ENCODE results near the gene PLAU. TPM values are rescaled to one million over a fixed set of nuclear protein-coding genes. Genes with fewer than 3 reads are reported as not detected.

The PLAU gene
- total and polyA plus RNA-seq, 2 experiments from 2014 or later, result 13.3 to 17.5 TPM

GRCh38 chr10:73867871-73868631 lies 42.9 kb upstream of the PLAU start:
- Histone ChIP-seq H3K4me2 (peak overlapping the region; percentile 57; the same call in 1 of the 2 replicates), H3K36me3 (ENCODE audit: insufficient read depth) (no peaks in the 10 kb centered on the region), H2AFZ (no peak overlapping the region), H3K9me2 (ENCODE audit: insufficient read depth) (no peaks in the 10 kb centered on the region), H4K20me1 (replicated peaks; ENCODE audit: insufficient read depth) (peaks cover 31% of the 10 kb centered on the region; the same call in 1 of the 2 replicates), H3K27me3 (ENCODE audit: insufficient read depth) (no peaks in the 10 kb centered on the region), H3K79me2 (replicated peaks; ENCODE audit: insufficient read depth) (peaks cover 77% of the 10 kb centered on the region), H3K27ac (ENCODE audit: low read depth) (peak overlapping the region; percentile 89), H3K4me1 (ENCODE audit: insufficient read depth) (peaks cover 15% of the 10 kb centered on the region; the same call in 1 of the 2 replicates), H3F3A (replicated peaks; ENCODE audit: low read depth) (peaks cover 17% of the 10 kb centered on the region; the same call in 1 of the 2 replicates), H3K4me3 (no peak overlapping the region)
- ATAC-seq (no peak), DNase-seq (ENCODE audit: low spot score) (no peak)
- Mint-ChIP-seq H3K4me3 (no peak overlapping the region; the same call in 2 of the 3 replicates), H3K36me3 (ENCODE audit: low read depth) (peaks cover 57% of the 10 kb centered on the region), H3K4me1 (peaks cover 43% of the 10 kb centered on the region), H3K9me3 (no peaks in the 10 kb centered on the region), H3K27ac (no peak overlapping the region), H3K27me3 (ENCODE audit: insufficient read depth, low read depth, poor library complexity) (peaks cover 14% of the 10 kb centered on the region)
- TF ChIP-seq ZNF331 (CRISPR knock-in tag; IDR thresholded peaks at IDR 0.05; ENCODE audit: low read depth) (no peak), CTCF (conservative IDR thresholded peaks at IDR 0.05; ENCODE audit: low read depth in 2 of 2) (no peak), CREB1 (CRISPR knock-in tag; IDR thresholded peaks at IDR 0.05; ENCODE audit: low read depth) (no peak), POLR2AphosphoS5 (IDR thresholded peaks at IDR 0.05; ENCODE audit: low read depth) (no peak), ETS1 (IDR thresholded peaks at IDR 0.05) (no peak), STAT1 (IDR thresholded peaks at IDR 0.05; ENCODE audit: unreplicated experiment) (no peak), ZNF462 (CRISPR knock-in tag; IDR thresholded peaks at IDR 0.05) (no peak), EZH2 (IDR thresholded peaks at IDR 0.05; ENCODE audit: low read depth, unreplicated experiment) (no peak), NANOG (IDR thresholded peaks at IDR 0.05; ENCODE audit: borderline replicate concordance) (no peak), ZNF114 (CRISPR knock-in tag; IDR thresholded peaks at IDR 0.05) (no peak), EZH2phosphoT487 (IDR thresholded peaks at IDR 0.05; ENCODE audit: unreplicated experiment) (no peak), REST (IDR thresholded peaks at IDR 0.05; ENCODE audit: unreplicated experiment) (no peak), JUNB (IDR thresholded peaks at IDR 0.05; ENCODE audit: unreplicated experiment) (no peak)
